ENCODE results near the gene NWD2.

DNA sequence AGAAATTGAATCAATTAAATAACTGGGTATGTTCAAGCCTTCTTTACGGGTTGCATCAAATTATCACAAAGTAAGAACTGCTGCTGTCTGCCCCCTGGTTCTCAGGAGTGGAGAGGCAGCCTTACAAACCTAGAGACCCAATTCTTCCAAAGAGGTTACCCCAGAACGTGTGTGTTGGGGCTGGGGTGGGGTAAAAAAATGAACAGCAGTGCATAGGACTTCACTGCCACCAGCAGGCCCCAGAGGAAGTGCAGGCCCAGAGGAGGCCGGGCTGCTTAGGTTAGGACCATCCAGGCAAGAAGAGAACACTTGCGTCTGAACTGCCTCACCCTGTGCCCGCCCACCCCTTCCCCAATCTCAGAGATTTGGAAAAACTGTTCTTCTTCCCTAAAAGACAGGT, 1.5 kb upstream of the NWD2 start:
- TF ChIP-seq, protein P1, sequence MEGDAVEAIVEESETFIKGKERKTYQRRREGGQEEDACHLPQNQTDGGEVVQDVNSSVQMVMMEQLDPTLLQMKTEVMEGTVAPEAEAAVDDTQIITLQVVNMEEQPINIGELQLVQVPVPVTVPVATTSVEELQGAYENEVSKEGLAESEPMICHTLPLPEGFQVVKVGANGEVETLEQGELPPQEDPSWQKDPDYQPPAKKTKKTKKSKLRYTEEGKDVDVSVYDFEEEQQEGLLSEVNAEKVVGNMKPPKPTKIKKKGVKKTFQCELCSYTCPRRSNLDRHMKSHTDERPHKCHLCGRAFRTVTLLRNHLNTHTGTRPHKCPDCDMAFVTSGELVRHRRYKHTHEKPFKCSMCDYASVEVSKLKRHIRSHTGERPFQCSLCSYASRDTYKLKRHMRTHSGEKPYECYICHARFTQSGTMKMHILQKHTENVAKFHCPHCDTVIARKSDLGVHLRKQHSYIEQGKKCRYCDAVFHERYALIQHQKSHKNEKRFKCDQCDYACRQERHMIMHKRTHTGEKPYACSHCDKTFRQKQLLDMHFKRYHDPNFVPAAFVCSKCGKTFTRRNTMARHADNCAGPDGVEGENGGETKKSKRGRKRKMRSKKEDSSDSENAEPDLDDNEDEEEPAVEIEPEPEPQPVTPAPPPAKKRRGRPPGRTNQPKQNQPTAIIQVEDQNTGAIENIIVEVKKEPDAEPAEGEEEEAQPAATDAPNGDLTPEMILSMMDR (IDR thresholded peaks at IDR 0.05 in 8 of 11, conservative IDR thresholded peaks at IDR 0.05 in 3 of 11): no peak
- TF ChIP-seq POLR2A (IDR thresholded peaks at IDR 0.05) (no peak), POLR2AphosphoS5 (IDR thresholded peaks at IDR 0.05) (no peak)

Data from spleen (tissue), 7 donors.